ENCODE results near the gene MRPL36.
"Not testable (repeated sequence)": the region's sequence is repeated elsewhere in the genome, so short reads cannot be mapped to it uniquely, and the experiment has no call there.

MRPL36 gene

GRCh38 chr5:1814183-1815020 is 14.8 kb upstream of the MRPL36 start:
- DNase-seq: no peak

- DNase-seq: no peak
Measured at GRCh38 chr5:1810581-1811101, 11.0 kb upstream of the MRPL36 start.

- DNase-seq: no peak
Measured at GRCh38 chr5:1809416-1810035, 9.9 kb upstream of the MRPL36 start.

GRCh38 chr5:1808439-1808838 is 8.8 kb upstream of the MRPL36 start:
- DNase-seq: no peak

GRCh38 chr5:1807451-1808185 is 8.0 kb upstream of the MRPL36 start:
- DNase-seq: no peak

GRCh38 chr5:1806974-1807373 is 7.3 kb upstream of the MRPL36 start:
- no peak for DNase-seq

- no peak for DNase-seq
Measured at GRCh38 chr5:1806199-1806598, 6.6 kb upstream of the MRPL36 start.

- DNase-seq: no peak
Measured at GRCh38 chr5:1805736-1806135, 6.1 kb upstream of the MRPL36 start.

GRCh38 chr5:1805326-1805725 is 5.7 kb upstream of the MRPL36 start:
- DNase-seq: no peak

GRCh38 chr5:1804001-1804690 is 4.5 kb upstream of the MRPL36 start:
- no peak for DNase-seq

GRCh38 chr5:1803192-1803591 is 3.6 kb upstream of the MRPL36 start:
- DNase-seq: no peak

GRCh38 chr5:1801967-1802295 is 2.3 kb upstream of the MRPL36 start:
- DNase-seq: peak in 1 of 2 experiments; percentile 47

GRCh38 chr5:1801222-1801966 is 1.8 kb upstream of the MRPL36 start, which contains the start of gene NDUFS6:
Gene NDUFS6, plus strand, starts transcription at chr5:1801407. Its CDS starts 11 bp downstream, at chr5:1801418.
- DNase-seq: peak; percentile 46 to 76

- DNase-seq: peak; percentile 46 to 76
Measured at GRCh38 chr5:1800472-1801221, 1.0 kb upstream of the MRPL36 start.

GRCh38 chr5:1799110-1799601 is 481 bp downstream of the MRPL36 start:
- no peak for DNase-seq

GRCh38 chr5:1798589-1798988 is 1.0 kb downstream of the MRPL36 start:
- not testable (repeated sequence) for DNase-seq

GRCh38 chr5:1797855-1798254 is 1.8 kb downstream of the MRPL36 start:
- DNase-seq: no peak

- no peak for DNase-seq
Measured at GRCh38 chr5:1797103-1797800, 2.4 kb downstream of the MRPL36 start.

GRCh38 chr5:1796371-1797102 is 3.1 kb downstream of the MRPL36 start:
- DNase-seq: no peak

GRCh38 chr5:1795931-1796330 is 3.7 kb downstream of the MRPL36 start:
- DNase-seq: no peak

Data from NCI-H526 (cell line).